ENCODE data around the gene CASS4.

Gene CASS4

GRCh38 chr20:56426026-56426425 lies 14.0 kb downstream of the CASS4 start:
- no peak for DNase-seq

- DNase-seq, result no peak
Measured at GRCh38 chr20:56426926-56427325, 14.9 kb downstream of the CASS4 start.

GRCh38 chr20:56427797-56428196 lies 15.7 kb downstream of the CASS4 start:
- no peak for DNase-seq

- no peak for DNase-seq
Measured at GRCh38 chr20:56428410-56428809, 16.4 kb downstream of the CASS4 start.

GRCh38 chr20:56428881-56429280 lies 16.8 kb downstream of the CASS4 start:
- no peak for DNase-seq

- no peak for DNase-seq
Measured at GRCh38 chr20:56429502-56429901, 17.4 kb downstream of the CASS4 start.

GRCh38 chr20:56429941-56430340 lies 17.9 kb downstream of the CASS4 start:
- no peak for DNase-seq

- no peak for DNase-seq
Measured at GRCh38 chr20:56430461-56430860, 18.4 kb downstream of the CASS4 start.

- DNase-seq, result no peak
Measured at GRCh38 chr20:56430957-56431356, 18.9 kb downstream of the CASS4 start.

GRCh38 chr20:56431471-56431870 lies 19.4 kb downstream of the CASS4 start:
- DNase-seq, result no peak

GRCh38 chr20:56433221-56433879 lies 21.3 kb downstream of the CASS4 start:
- DNase-seq, result no peak

- no peak for DNase-seq
Measured at GRCh38 chr20:56433880-56434255, 21.8 kb downstream of the CASS4 start.

- no peak for DNase-seq
Measured at GRCh38 chr20:56437196-56437960, 25.3 kb downstream of the CASS4 start.

- DNase-seq, result no peak
Measured at GRCh38 chr20:56438284-56438683, 26.2 kb downstream of the CASS4 start.

GRCh38 chr20:56439771-56440291 lies 27.8 kb downstream of the CASS4 start:
- DNase-seq, result no peak

GRCh38 chr20:56440346-56441007 lies 28.4 kb downstream of the CASS4 start:
- no peak for DNase-seq

GRCh38 chr20:56442389-56443365 lies 30.6 kb downstream of the CASS4 start:
- no peak for DNase-seq

GRCh38 chr20:56443654-56444540 lies 31.8 kb downstream of the CASS4 start:
- DNase-seq, result no peak

GRCh38 chr20:56445130-56445529 lies 33.1 kb downstream of the CASS4 start:
- DNase-seq, result no peak

- no peak for DNase-seq
Measured at GRCh38 chr20:56445540-56445939, 33.5 kb downstream of the CASS4 start.

GRCh38 chr20:56447227-56447626 lies 35.2 kb downstream of the CASS4 start:
- no peak for DNase-seq

GRCh38 chr20:56449459-56449858 lies 37.4 kb downstream of the CASS4 start:
- no peak for DNase-seq
